Activated CD4-positive, alpha-beta T cell treated with anti-CD3 and anti-CD28 coated beads, Interleukin-2, amount 10 ng/mL, durations not matched to agents 24 days and 14 days (primary cell): ENCODE data around the gene RTN3. TPM values are rescaled to one million over a fixed set of nuclear protein-coding genes. Genes with fewer than 3 reads are reported as not detected.
"Not testable (repeated sequence)": the region's sequence is repeated elsewhere in the genome, so short reads cannot be mapped to it uniquely, and the experiment has no call there.

Experiments used
- DNase-seq: peaks from one replicate; pipeline ENCODE4 v3.0.0; 2022
- H3K27ac Mint-ChIP-seq: one replicate; pipeline ENCODE4 v1.8.0; 2022; ENCODE audit warnings: mild to moderate bottlenecking, mixed read lengths
- H3K27me3 Mint-ChIP-seq: one replicate; pipeline ENCODE4 v1.8.0; 2022; ENCODE audit warnings: mixed read lengths
- H3K36me3 Mint-ChIP-seq: one replicate; pipeline ENCODE4 v1.8.0; 2022; ENCODE audit warnings: low read depth, mild to moderate bottlenecking, mixed read lengths
- H3K4me1 Mint-ChIP-seq: one replicate; pipeline ENCODE4 v1.8.0; 2021; ENCODE audit warnings: mixed read lengths
- H3K4me3 Mint-ChIP-seq: one replicate; pipeline ENCODE4 v1.8.0; 2022; ENCODE audit warnings: mild to moderate bottlenecking, moderate library complexity, mixed read lengths
- H3K9me3 Mint-ChIP-seq: one replicate; pipeline ENCODE4 v1.8.0; 2021; ENCODE audit warnings: mixed read lengths
- intact Hi-C: fragments of 100-400 bp; cut with micrococcal nuclease; formaldehyde crosslinking; loops from one replicate; pipeline ENCODE4 v1.15.1; 2023
- total RNA-seq: library from RNA; stranded (reverse); gene quantifications from 2 replicates; pipeline ENCODE4 v1.2.3, GENCODE V29; 2022

RTN3 gene
- total RNA-seq, 1 donor from 2014 or later = 54.2 TPM

- Mint-ChIP-seq H3K27ac (peak overlapping the region; percentile 88), H3K9me3 (no peaks in the 10 kb centered on the region), H3K27me3 (no peaks in the 10 kb centered on the region), H3K4me1 (peaks cover 30% of the 10 kb centered on the region), H3K4me3 (peak overlapping the region; percentile 82), H3K36me3 (peaks cover 15% of the 10 kb centered on the region)
- intact Hi-C loops = loop anchor here (1.0 to 5.0 kb wide), 3 partner anchors 11 to 133 kb away; partner anchors contain the start of genes PLAAT4 and RTN3
- DNase-seq = peak; percentile 81
Measured at GRCh38 chr11:63670433-63671321, 10.6 kb upstream of the RTN3 start.

GRCh38 chr11:63671322-63672155 is 9.8 kb upstream of the RTN3 start, which contains the start of gene ATL3:
Gene ATL3, minus strand, starts transcription at chr11:63671376. Its CDS starts 41 bp downstream, at chr11:63671335.
- Mint-ChIP-seq H3K27ac (peak within 1 kb of the TSS; percentile 88), H3K9me3 (no peaks in the 10 kb centered on the region), H3K4me3 (peak within 1 kb of the TSS; percentile 82), H3K27me3 (no peaks in the 10 kb centered on the region), H3K4me1 (peaks cover 27% of the 10 kb centered on the region), H3K36me3 (peaks cover 13% of the 10 kb centered on the region)
- intact Hi-C loops = loop anchor here (1.0 to 5.0 kb wide), 3 partner anchors 10 to 134 kb away; partner anchors contain the start of genes PLAAT4 and RTN3
- peak; percentile 98 for DNase-seq

- DNase-seq = no peak
- Mint-ChIP-seq H3K36me3 (peaks cover 13% of the 10 kb centered on the region), H3K4me3 (peak overlapping the region; percentile 82), H3K27me3 (no peaks in the 10 kb centered on the region), H3K27ac (peak overlapping the region; percentile 86), H3K4me1 (peaks cover 27% of the 10 kb centered on the region), H3K9me3 (no peaks in the 10 kb centered on the region)
- intact Hi-C loops = loop anchor here (5.0 kb wide), 1 partner anchor 135 kb away; the partner anchor contains the start of gene PLAAT4
Measured at GRCh38 chr11:63672156-63672463, 9.2 kb upstream of the RTN3 start.

- Mint-ChIP-seq H3K9me3 (no peaks in the 10 kb centered on the region), H3K4me3 (no peak overlapping the region), H3K4me1 (peaks cover 20% of the 10 kb centered on the region), H3K36me3 (peaks cover 9% of the 10 kb centered on the region), H3K27me3 (peaks cover 2% of the 10 kb centered on the region), H3K27ac (no peak overlapping the region)
- DNase-seq = no peak
- intact Hi-C loops = loop anchor here (5.0 kb wide), 1 partner anchor 136 kb away; the partner anchor contains the start of gene PLAAT4
Measured at GRCh38 chr11:63672936-63673539, 8.3 kb upstream of the RTN3 start.

- peaks cover 2% of the 10 kb centered on the region for H3K27me3 Mint-ChIP-seq
- H3K4me1 Mint-ChIP-seq = peaks cover 15% of the 10 kb centered on the region
- H3K27ac Mint-ChIP-seq = no peak overlapping the region
- H3K9me3 Mint-ChIP-seq = no peaks in the 10 kb centered on the region
- DNase-seq = no peak
- H3K4me3 Mint-ChIP-seq = no peak overlapping the region
- intact Hi-C loops = loop anchor here (5.0 kb wide), 1 partner anchor 136 kb away; the partner anchor contains the start of gene PLAAT4
- H3K36me3 Mint-ChIP-seq = peaks cover 9% of the 10 kb centered on the region
Measured at GRCh38 chr11:63673579-63673978, 7.7 kb upstream of the RTN3 start.

- no peak for DNase-seq
- H3K4me3 Mint-ChIP-seq = peak overlapping the region; percentile 87
- no peaks in the 10 kb centered on the region for H3K9me3 Mint-ChIP-seq
- intact Hi-C loops = loop anchor here (1.0 to 5.0 kb wide), 3 partner anchors 10 to 1254 kb away; partner anchors contain the start of genes ATL3 and COX8A
- H3K36me3 Mint-ChIP-seq = peaks cover 2% of the 10 kb centered on the region
- peaks cover 10% of the 10 kb centered on the region for H3K27me3 Mint-ChIP-seq
- H3K4me1 Mint-ChIP-seq = peaks cover 21% of the 10 kb centered on the region
- H3K27ac Mint-ChIP-seq = peak overlapping the region; percentile 76
Measured at GRCh38 chr11:63680834-63681320, 423 bp upstream of the RTN3 start.

- peak overlapping the region; percentile 87 for H3K4me3 Mint-ChIP-seq
- DNase-seq = peak; percentile 66
- H3K27me3 Mint-ChIP-seq = peaks cover 10% of the 10 kb centered on the region
- intact Hi-C loops = loop anchor here (1.0 to 5.0 kb wide), 3 partner anchors 131 to 1255 kb away; partner anchors contain the start of genes COX8A and SPINDOC
- H3K4me1 Mint-ChIP-seq = peaks cover 24% of the 10 kb centered on the region
- H3K27ac Mint-ChIP-seq = peak overlapping the region; percentile 76
- no peaks in the 10 kb centered on the region for H3K9me3 Mint-ChIP-seq
- H3K36me3 Mint-ChIP-seq = peaks cover 2% of the 10 kb centered on the region
Measured at GRCh38 chr11:63682066-63683021, 1.0 kb downstream of the RTN3 start.

- H3K27me3 Mint-ChIP-seq = peaks cover 8% of the 10 kb centered on the region
- no peaks in the 10 kb centered on the region for H3K9me3 Mint-ChIP-seq
- H3K4me1 Mint-ChIP-seq = peaks cover 27% of the 10 kb centered on the region
- H3K27ac Mint-ChIP-seq = no peak overlapping the region
- H3K4me3 Mint-ChIP-seq = peak overlapping the region; percentile 87
- DNase-seq = no peak
- intact Hi-C loops = loop anchor here (5.0 kb wide), 2 partner anchors 289 to 1256 kb away; partner anchors contain the start of gene COX8A
- H3K36me3 Mint-ChIP-seq = peaks cover 2% of the 10 kb centered on the region
Measured at GRCh38 chr11:63683133-63683991, 2.1 kb downstream of the RTN3 start.

GRCh38 chr11:63685158-63685721 is 3.9 kb downstream of the RTN3 start:
- DNase-seq, H3K36me3 Mint-ChIP-seq, intact Hi-C loops, H3K4me3 Mint-ChIP-seq, H3K27me3 Mint-ChIP-seq, H3K9me3 Mint-ChIP-seq, H3K27ac Mint-ChIP-seq: not testable (repeated sequence)
- H3K4me1 Mint-ChIP-seq = peaks cover 34% of the 10 kb centered on the region

- Mint-ChIP-seq H3K4me1 (peaks cover 30% of the 10 kb centered on the region), H3K27ac (no peak overlapping the region), H3K27me3 (no peaks in the 10 kb centered on the region), H3K9me3 (no peaks in the 10 kb centered on the region), H3K36me3 (peaks cover 5% of the 10 kb centered on the region), H3K4me3 (no peak overlapping the region)
- DNase-seq = no peak
- intact Hi-C loops = no loop called here
Measured at GRCh38 chr11:63686926-63687325, 5.6 kb downstream of the RTN3 start.

- H3K4me1 Mint-ChIP-seq = peaks cover 21% of the 10 kb centered on the region
- no peak overlapping the region for H3K4me3 Mint-ChIP-seq
- H3K9me3 Mint-ChIP-seq = no peaks in the 10 kb centered on the region
- H3K36me3 Mint-ChIP-seq = peaks cover 5% of the 10 kb centered on the region
- no peak overlapping the region for H3K27ac Mint-ChIP-seq
- intact Hi-C loops = no loop called here
- no peaks in the 10 kb centered on the region for H3K27me3 Mint-ChIP-seq
- DNase-seq = no peak
Measured at GRCh38 chr11:63687845-63688244, 6.5 kb downstream of the RTN3 start.
